ENCODE measurements around the gene LDAF1.

DNA sequence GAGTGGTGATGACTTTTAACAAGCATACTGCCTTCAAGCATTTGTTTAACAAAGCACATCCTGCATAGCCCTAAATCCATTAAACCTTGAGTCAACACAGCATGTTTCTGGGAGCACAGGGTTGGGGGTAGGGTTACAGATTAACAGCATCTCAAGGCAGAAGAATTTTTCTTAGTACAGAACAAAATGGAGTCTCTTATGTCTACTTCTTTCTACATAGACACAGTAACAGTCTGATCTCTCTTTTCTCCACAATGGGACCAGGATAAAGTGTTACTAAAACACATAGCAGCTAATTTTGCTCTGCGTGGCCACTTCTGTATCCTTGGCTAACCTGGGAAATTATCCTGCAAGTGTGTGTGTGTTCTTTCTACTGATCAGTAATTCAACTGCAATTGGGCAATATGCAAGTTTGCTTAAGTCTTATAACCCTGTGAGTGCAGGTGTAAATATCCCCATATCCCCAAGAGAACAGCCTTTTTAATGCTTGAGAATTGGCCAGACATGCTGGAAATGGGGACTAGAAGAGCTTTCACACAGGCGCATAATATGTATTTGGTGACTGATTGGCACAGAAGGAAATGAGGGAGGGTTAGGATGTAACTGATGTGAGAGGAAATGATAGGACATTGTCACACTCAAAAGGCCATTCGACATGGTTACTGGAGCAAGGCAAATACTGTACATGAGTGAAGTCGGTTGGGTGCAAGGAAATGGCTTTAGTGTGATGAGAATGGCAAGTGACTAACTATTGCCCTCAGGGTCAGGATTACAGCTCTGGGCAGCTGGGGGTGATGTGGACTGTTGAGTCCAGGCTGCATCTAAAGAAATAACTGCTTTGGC, 64.2 kb downstream of the LDAF1 start:
- TF ChIP-seq ZFP3 (CRISPR knock-in tag; IDR thresholded peaks at IDR 0.05) (no peak), ARNTL (CRISPR knock-in tag; IDR thresholded peaks at IDR 0.05; ENCODE audit: borderline replicate concordance, low read depth) (no peak), TOX (CRISPR knock-in tag; IDR thresholded peaks at IDR 0.05; ENCODE audit: borderline replicate concordance) (no peak), ZC3H10 (CRISPR knock-in tag; IDR thresholded peaks at IDR 0.05) (no peak), ZNF565 (CRISPR knock-in tag; conservative IDR thresholded peaks at IDR 0.05; ENCODE audit: low read depth) (no peak), SNAI2 (CRISPR knock-in tag; IDR thresholded peaks at IDR 0.05) (no peak), CSDC2 (CRISPR knock-in tag; IDR thresholded peaks at IDR 0.05) (no peak), CSRNP3 (CRISPR knock-in tag; IDR thresholded peaks at IDR 0.05) (no peak), ZNF70 (CRISPR knock-in tag; IDR thresholded peaks at IDR 0.05) (no peak), ESRRG (CRISPR knock-in tag; IDR thresholded peaks at IDR 0.05) (no peak), POU6F1 (CRISPR knock-in tag; IDR thresholded peaks at IDR 0.05; ENCODE audit: borderline replicate concordance, low read depth) (no peak)
- TF ChIP-seq, protein P1, sequence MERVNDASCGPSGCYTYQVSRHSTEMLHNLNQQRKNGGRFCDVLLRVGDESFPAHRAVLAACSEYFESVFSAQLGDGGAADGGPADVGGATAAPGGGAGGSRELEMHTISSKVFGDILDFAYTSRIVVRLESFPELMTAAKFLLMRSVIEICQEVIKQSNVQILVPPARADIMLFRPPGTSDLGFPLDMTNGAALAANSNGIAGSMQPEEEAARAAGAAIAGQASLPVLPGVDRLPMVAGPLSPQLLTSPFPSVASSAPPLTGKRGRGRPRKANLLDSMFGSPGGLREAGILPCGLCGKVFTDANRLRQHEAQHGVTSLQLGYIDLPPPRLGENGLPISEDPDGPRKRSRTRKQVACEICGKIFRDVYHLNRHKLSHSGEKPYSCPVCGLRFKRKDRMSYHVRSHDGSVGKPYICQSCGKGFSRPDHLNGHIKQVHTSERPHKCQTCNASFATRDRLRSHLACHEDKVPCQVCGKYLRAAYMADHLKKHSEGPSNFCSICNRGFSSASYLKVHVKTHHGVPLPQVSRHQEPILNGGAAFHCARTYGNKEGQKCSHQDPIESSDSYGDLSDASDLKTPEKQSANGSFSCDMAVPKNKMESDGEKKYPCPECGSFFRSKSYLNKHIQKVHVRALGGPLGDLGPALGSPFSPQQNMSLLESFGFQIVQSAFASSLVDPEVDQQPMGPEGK (CRISPR knock-in tag; IDR thresholded peaks at IDR 0.05; ENCODE audit: borderline replicate concordance): no peak
- TF ChIP-seq, protein P2, sequence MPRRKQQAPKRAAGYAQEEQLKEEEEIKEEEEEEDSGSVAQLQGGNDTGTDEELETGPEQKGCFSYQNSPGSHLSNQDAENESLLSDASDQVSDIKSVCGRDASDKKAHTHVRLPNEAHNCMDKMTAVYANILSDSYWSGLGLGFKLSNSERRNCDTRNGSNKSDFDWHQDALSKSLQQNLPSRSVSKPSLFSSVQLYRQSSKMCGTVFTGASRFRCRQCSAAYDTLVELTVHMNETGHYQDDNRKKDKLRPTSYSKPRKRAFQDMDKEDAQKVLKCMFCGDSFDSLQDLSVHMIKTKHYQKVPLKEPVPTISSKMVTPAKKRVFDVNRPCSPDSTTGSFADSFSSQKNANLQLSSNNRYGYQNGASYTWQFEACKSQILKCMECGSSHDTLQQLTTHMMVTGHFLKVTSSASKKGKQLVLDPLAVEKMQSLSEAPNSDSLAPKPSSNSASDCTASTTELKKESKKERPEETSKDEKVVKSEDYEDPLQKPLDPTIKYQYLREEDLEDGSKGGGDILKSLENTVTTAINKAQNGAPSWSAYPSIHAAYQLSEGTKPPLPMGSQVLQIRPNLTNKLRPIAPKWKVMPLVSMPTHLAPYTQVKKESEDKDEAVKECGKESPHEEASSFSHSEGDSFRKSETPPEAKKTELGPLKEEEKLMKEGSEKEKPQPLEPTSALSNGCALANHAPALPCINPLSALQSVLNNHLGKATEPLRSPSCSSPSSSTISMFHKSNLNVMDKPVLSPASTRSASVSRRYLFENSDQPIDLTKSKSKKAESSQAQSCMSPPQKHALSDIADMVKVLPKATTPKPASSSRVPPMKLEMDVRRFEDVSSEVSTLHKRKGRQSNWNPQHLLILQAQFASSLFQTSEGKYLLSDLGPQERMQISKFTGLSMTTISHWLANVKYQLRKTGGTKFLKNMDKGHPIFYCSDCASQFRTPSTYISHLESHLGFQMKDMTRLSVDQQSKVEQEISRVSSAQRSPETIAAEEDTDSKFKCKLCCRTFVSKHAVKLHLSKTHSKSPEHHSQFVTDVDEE (CRISPR knock-in tag; IDR thresholded peaks at IDR 0.05): no peak
- TF ChIP-seq, protein P3, sequence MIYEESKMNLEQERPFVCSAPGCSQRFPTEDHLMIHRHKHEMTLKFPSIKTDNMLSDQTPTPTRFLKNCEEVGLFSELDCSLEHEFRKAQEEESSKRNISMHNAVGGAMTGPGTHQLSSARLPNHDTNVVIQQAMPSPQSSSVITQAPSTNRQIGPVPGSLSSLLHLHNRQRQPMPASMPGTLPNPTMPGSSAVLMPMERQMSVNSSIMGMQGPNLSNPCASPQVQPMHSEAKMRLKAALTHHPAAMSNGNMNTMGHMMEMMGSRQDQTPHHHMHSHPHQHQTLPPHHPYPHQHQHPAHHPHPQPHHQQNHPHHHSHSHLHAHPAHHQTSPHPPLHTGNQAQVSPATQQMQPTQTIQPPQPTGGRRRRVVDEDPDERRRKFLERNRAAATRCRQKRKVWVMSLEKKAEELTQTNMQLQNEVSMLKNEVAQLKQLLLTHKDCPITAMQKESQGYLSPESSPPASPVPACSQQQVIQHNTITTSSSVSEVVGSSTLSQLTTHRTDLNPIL (CRISPR knock-in tag; IDR thresholded peaks at IDR 0.05; ENCODE audit: low read depth): no peak
